ENCODE results near the gene EXTL1.

DNA sequence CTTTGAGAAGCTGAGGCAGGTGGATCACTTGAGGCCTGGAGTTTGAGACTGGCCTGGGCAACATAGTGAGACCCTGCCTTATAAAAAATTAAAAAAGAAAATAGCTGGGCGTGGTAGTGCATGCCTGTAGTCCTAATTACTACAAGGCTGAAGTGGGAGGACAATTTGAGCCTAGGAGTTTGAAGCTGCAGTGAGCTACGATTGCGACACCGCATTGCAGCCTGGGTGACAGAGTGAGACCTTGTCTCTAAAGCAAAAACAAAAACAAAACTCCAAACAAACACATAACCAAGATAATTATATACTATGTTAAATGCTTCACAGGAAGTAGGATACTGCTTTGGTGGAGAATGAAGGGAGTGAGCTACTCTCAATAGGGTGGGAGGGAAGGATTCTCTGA, 18.3 kb upstream of the EXTL1 start:
- TF ChIP-seq CTCF (IDR thresholded peaks at IDR 0.05) (no peak), TEAD4 (IDR thresholded peaks at IDR 0.05; ENCODE audit: borderline replicate concordance, insufficient read depth) (no peak), TAF1 (IDR thresholded peaks at IDR 0.05; ENCODE audit: borderline replicate concordance, low read depth, low read length) (no peak)
- TF ChIP-seq, protein P1, sequence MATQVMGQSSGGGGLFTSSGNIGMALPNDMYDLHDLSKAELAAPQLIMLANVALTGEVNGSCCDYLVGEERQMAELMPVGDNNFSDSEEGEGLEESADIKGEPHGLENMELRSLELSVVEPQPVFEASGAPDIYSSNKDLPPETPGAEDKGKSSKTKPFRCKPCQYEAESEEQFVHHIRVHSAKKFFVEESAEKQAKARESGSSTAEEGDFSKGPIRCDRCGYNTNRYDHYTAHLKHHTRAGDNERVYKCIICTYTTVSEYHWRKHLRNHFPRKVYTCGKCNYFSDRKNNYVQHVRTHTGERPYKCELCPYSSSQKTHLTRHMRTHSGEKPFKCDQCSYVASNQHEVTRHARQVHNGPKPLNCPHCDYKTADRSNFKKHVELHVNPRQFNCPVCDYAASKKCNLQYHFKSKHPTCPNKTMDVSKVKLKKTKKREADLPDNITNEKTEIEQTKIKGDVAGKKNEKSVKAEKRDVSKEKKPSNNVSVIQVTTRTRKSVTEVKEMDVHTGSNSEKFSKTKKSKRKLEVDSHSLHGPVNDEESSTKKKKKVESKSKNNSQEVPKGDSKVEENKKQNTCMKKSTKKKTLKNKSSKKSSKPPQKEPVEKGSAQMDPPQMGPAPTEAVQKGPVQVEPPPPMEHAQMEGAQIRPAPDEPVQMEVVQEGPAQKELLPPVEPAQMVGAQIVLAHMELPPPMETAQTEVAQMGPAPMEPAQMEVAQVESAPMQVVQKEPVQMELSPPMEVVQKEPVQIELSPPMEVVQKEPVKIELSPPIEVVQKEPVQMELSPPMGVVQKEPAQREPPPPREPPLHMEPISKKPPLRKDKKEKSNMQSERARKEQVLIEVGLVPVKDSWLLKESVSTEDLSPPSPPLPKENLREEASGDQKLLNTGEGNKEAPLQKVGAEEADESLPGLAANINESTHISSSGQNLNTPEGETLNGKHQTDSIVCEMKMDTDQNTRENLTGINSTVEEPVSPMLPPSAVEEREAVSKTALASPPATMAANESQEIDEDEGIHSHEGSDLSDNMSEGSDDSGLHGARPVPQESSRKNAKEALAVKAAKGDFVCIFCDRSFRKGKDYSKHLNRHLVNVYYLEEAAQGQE (IDR thresholded peaks at IDR 0.05; ENCODE audit: low read depth, low read length), result no peak
- TF ChIP-seq, protein P2, sequence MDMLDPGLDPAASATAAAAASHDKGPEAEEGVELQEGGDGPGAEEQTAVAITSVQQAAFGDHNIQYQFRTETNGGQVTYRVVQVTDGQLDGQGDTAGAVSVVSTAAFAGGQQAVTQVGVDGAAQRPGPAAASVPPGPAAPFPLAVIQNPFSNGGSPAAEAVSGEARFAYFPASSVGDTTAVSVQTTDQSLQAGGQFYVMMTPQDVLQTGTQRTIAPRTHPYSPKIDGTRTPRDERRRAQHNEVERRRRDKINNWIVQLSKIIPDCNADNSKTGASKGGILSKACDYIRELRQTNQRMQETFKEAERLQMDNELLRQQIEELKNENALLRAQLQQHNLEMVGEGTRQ (IDR thresholded peaks at IDR 0.05; ENCODE audit: borderline replicate concordance, low read depth, low read length), result no peak

Measured in SK-N-SH (cell line).